GM18909 (cell line): ENCODE data around the gene ZNF141.
"Not testable (repeated sequence)": the region's sequence is repeated elsewhere in the genome, so short reads cannot be mapped to it uniquely, and the experiment has no call there.

Source experiments
- ATAC-seq: cut with Tn5 transposase; IDR thresholded peaks from one replicate; pipeline ENCODE4 v1.9.1; 2021; ENCODE audit warnings: mild to moderate bottlenecking; ENCODE audit not compliant: unreplicated experiment, poor library complexity

The ZNF141 gene

GRCh38 chr4:384311-385010 lies 46.8 kb downstream of the ZNF141 start:
- no peak for ATAC-seq

- no peak for ATAC-seq
Observed at GRCh38 chr4:385934-386707, 48.5 kb downstream of the ZNF141 start.

- no peak for ATAC-seq
Observed at GRCh38 chr4:386708-387105, 49.1 kb downstream of the ZNF141 start.

- ATAC-seq = no peak
Observed at GRCh38 chr4:404006-404405, 66.4 kb downstream of the ZNF141 start.

- not testable (repeated sequence) for ATAC-seq
Observed at GRCh38 chr4:408321-408720, 70.7 kb downstream of the ZNF141 start.

GRCh38 chr4:422587-422986 lies 85.0 kb downstream of the ZNF141 start:
- no peak for ATAC-seq
